Neural cell (in vitro differentiated cells): ENCODE measurements around the gene INPP5A. TPM values are rescaled to one million over a fixed set of nuclear protein-coding genes. Genes with fewer than 3 reads are reported as not detected.

ENCODE experiments used
- H2AFZ ChIP-seq: fragments of 200-600, 300-800 bp; sonication (generic), shearing (Covaris generic); 2 replicates; pipeline ENCODE4 v1.6.0; 2014; ENCODE audit warnings: low read depth, mild to moderate bottlenecking, antibody characterized with exemption, low read length, moderate library complexity
- H3F3A ChIP-seq: fragments of 200-600 bp; shearing (Covaris generic); 2 replicates; pipeline ENCODE4 v1.6.1; 2016; ENCODE audit warnings: mild to moderate bottlenecking, moderate library complexity, mixed read lengths, antibody characterized with exemption, low read length; ENCODE audit not compliant: insufficient read depth, poor library complexity, severe bottlenecking
- H3K27ac ChIP-seq: fragments of 200-600, 300-800 bp; sonication (generic), shearing (Covaris generic); 2 replicates; pipeline ENCODE4 v1.5.1; 2014; ENCODE audit warnings: mild to moderate bottlenecking, low read length, moderate library complexity
- H3K27me3 ChIP-seq: fragments of 300-800, 200-600 bp; sonication (generic), shearing (Covaris generic); 2 replicates; pipeline ENCODE4 v1.6.0; 2014; ENCODE audit warnings: mild to moderate bottlenecking, low read depth, low read length, moderate library complexity; ENCODE audit not compliant: insufficient read depth
- H3K36me3 ChIP-seq: fragments of 300-800, 200-600 bp; sonication (generic), shearing (Covaris generic); 2 replicates; pipeline ENCODE4 v1.5.1; 2014; ENCODE audit warnings: mild to moderate bottlenecking, antibody characterized with exemption, low read length, moderate library complexity; ENCODE audit not compliant: insufficient read depth
- H3K4me2 ChIP-seq: fragments of 300-800, 200-600 bp; sonication (generic), shearing (Covaris generic); 2 replicates; pipeline ENCODE4 v1.6.0; 2014; ENCODE audit warnings: mild to moderate bottlenecking, low read length
- H3K4me3 ChIP-seq: fragments of 300-800, 200-600 bp; sonication (generic), shearing (Covaris generic); 2 replicates; pipeline ENCODE4 v1.5.1; 2014; ENCODE audit warnings: mild to moderate bottlenecking, low read length, moderate library complexity
- H3K79me2 ChIP-seq: fragments of 200-600 bp; shearing (Covaris generic); replicated peaks from 2 replicates; pipeline ENCODE4 v1.6.0; 2014; ENCODE audit warnings: mild to moderate bottlenecking, low read length, moderate library complexity; ENCODE audit not compliant: insufficient read depth
- H3K9ac ChIP-seq: fragments of 300-800, 200-600 bp; sonication (generic), shearing (Covaris generic); 2 replicates; pipeline ENCODE4 v1.6.1; 2016; ENCODE audit warnings: mild to moderate bottlenecking, low read length, mixed read lengths
- H3K9me2 ChIP-seq: fragments of 200-600 bp; shearing (Covaris generic); 2 replicates; pipeline ENCODE4 v1.6.1; 2016; ENCODE audit warnings: mild to moderate bottlenecking, low read length, mixed read lengths; ENCODE audit not compliant: insufficient read depth
- H3K9me3 ChIP-seq: fragments of 200-600, 300-800 bp; sonication (generic), shearing (Covaris generic); 2 replicates; pipeline ENCODE4 v1.6.1; 2016; ENCODE audit warnings: mild to moderate bottlenecking, mixed run types, low read length, moderate library complexity, mixed read lengths
- H4K20me1 ChIP-seq: fragments of 200-600 bp; shearing (Covaris generic); 2 replicates; pipeline ENCODE4 v1.6.1; 2016; ENCODE audit warnings: mild to moderate bottlenecking, mixed run types; ENCODE audit not compliant: insufficient read depth
- EP300 ChIP-seq: fragments of 450-650 bp; conservative IDR thresholded peaks from 2 replicates; pipeline ENCODE4 v1.6.1; 2014; ENCODE audit warnings: antibody characterized with exemption, mild to moderate bottlenecking, moderate library complexity; ENCODE audit not compliant: poor library complexity, severe bottlenecking
- EZH2 ChIP-seq: fragments of 200-600, 300-800 bp; shearing (Covaris generic), sonication (generic); IDR thresholded peaks from 2 replicates; pipeline ENCODE4 v1.6.1; 2014; ENCODE audit warnings: antibody characterized with exemption, low read length, borderline replicate concordance, mild to moderate bottlenecking; ENCODE audit not compliant: insufficient read depth, poor library complexity, severe bottlenecking
- MXI1 ChIP-seq: fragments of 450-650 bp; conservative IDR thresholded peaks from 2 replicates; pipeline ENCODE4 v1.6.1; 2014; ENCODE audit warnings: antibody characterized with exemption, mild to moderate bottlenecking; ENCODE audit not compliant: poor library complexity, severe bottlenecking
- POLR2AphosphoS5 ChIP-seq: IDR thresholded peaks from 2 replicates; pipeline ENCODE4 v1.6.1; 2012
- RAD21 ChIP-seq: fragments of 450-650 bp; conservative IDR thresholded peaks from 2 replicates; pipeline ENCODE4 v1.6.1; 2014; ENCODE audit warnings: antibody characterized with exemption, mild to moderate bottlenecking, moderate library complexity
- SMC3 ChIP-seq: fragments of 450-650 bp; conservative IDR thresholded peaks from 2 replicates; pipeline ENCODE4 v1.6.1; 2014; ENCODE audit warnings: antibody characterized with exemption, mild to moderate bottlenecking, moderate library complexity; ENCODE audit not compliant: poor library complexity
- TAF1 ChIP-seq: IDR thresholded peaks from 2 replicates; pipeline ENCODE4 v1.6.1; 2012; ENCODE audit warnings: low read depth
- polyA plus RNA-seq: library from polyadenylated mRNA; depleted of rRNA; stranded (reverse); fragments of >200 nt; gene quantifications from 2 replicates; pipeline ENCODE4 v1.2.3, GENCODE V29; 2014
- TF ChIP-seq, protein P1 (sequence below): fragments of 450-650 bp; IDR thresholded peaks from 2 replicates; pipeline ENCODE4 v1.5.1; 2014; ENCODE audit warnings: antibody characterized with exemption, mild to moderate bottlenecking, moderate library complexity; ENCODE audit not compliant: poor library complexity, severe bottlenecking
- TF ChIP-seq, protein P2 (sequence below): IDR thresholded peaks from 2 replicates; pipeline ENCODE4 v1.6.1; 2012; ENCODE audit warnings: borderline replicate concordance

Gene INPP5A
- polyA plus RNA-seq, 1 donor from 2014 or later: 48.8 TPM

DNA sequence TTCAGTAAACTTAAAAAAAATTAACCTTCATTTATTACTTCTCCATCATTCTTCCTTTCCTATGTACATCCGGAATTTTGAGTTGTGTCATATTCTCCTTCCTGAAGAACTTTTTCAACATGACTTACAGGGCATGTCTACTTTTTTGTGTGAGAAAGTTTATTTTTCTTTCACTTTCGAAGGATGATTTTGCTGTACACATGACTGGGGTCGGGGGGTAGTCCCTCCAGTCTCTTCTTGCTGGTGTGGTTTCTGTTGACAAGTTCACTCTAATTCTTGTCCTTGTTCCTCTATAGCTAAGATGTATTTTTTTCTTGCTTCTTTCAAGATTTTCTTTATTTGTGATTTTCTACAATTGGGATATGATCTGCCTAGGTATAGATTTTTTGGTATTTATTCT lies 55.8 kb downstream of the INPP5A start:
- no peaks in the 10 kb centered on the region for H3K27me3 ChIP-seq
- no peaks in the 10 kb centered on the region for H3F3A ChIP-seq
- H3K9me2 ChIP-seq: no peaks in the 10 kb centered on the region
- no peak overlapping the region for H3K4me2 ChIP-seq
- no peak overlapping the region for H3K4me3 ChIP-seq
- H4K20me1 ChIP-seq: no peaks in the 10 kb centered on the region
- H3K27ac ChIP-seq: no peak overlapping the region
- no peak overlapping the region for H2AFZ ChIP-seq
- H3K79me2 ChIP-seq: no peaks in the 10 kb centered on the region
- no peak overlapping the region for H3K9ac ChIP-seq
- no peaks in the 10 kb centered on the region for H3K36me3 ChIP-seq
- TF ChIP-seq MXI1: no peak
- TF ChIP-seq, protein P1, sequence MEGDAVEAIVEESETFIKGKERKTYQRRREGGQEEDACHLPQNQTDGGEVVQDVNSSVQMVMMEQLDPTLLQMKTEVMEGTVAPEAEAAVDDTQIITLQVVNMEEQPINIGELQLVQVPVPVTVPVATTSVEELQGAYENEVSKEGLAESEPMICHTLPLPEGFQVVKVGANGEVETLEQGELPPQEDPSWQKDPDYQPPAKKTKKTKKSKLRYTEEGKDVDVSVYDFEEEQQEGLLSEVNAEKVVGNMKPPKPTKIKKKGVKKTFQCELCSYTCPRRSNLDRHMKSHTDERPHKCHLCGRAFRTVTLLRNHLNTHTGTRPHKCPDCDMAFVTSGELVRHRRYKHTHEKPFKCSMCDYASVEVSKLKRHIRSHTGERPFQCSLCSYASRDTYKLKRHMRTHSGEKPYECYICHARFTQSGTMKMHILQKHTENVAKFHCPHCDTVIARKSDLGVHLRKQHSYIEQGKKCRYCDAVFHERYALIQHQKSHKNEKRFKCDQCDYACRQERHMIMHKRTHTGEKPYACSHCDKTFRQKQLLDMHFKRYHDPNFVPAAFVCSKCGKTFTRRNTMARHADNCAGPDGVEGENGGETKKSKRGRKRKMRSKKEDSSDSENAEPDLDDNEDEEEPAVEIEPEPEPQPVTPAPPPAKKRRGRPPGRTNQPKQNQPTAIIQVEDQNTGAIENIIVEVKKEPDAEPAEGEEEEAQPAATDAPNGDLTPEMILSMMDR: no peak
- TF ChIP-seq POLR2AphosphoS5: no peak
- no peak for TF ChIP-seq EP300
- no peaks in the 10 kb centered on the region for H3K9me3 ChIP-seq

DNA sequence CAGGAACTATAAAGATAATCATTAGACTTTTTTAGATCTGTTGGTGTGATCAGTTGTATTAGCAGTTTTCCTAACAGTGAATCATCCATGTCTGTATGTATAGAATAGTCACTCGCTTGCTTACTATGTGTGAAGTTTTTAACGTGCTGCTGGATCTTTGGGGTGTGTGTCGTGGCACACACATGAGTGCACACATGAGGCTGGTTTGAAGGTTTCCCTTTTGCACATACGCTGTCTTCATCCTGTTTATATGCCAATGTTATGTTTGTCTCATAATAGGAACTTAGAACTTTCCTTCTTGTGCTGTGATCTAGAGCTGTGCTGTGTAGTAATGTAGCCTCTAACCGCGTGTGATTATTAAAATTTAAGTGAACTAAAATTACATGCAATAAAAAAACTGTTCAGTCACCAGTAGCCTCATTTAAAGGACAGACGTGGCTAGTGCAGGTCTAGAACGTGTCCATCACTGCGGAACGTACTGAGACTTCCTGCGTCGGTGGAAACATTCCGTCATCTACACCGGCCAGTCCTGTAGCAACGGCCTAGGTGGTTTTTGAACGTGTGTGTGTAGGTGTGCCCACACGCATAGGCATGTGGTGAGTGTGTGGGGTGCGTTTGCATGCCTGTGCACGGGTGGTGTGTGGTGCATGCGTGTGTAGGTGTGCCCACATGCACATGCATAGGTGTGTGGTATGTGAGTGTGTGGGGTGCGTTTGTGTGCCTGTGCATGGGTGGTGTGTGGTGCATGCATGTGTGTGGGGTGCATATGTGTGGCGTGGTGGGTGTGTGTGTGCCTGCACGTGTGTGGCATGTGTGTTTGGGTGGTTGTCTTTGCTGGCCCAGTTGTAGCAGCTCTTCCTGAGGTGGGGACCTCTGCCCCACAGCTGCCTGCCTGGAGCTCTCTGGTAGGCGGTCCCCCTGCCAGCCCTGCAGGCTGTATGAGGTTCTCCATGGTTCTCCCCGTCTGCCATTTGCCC lies 56.6 kb downstream of the INPP5A start:
- Histone ChIP-seq H3K9me2 (no peaks in the 10 kb centered on the region), H3K4me3 (no peak overlapping the region), H3K9ac (no peak overlapping the region), H2AFZ (no peak overlapping the region), H3K9me3 (no peaks in the 10 kb centered on the region), H3K27me3 (no peaks in the 10 kb centered on the region), H4K20me1 (no peaks in the 10 kb centered on the region), H3F3A (no peaks in the 10 kb centered on the region), H3K4me2 (no peak overlapping the region), H3K79me2 (no peaks in the 10 kb centered on the region), H3K36me3 (no peaks in the 10 kb centered on the region), H3K27ac (no peak overlapping the region)
- TF ChIP-seq, protein P1: no peak
- TF ChIP-seq EZH2 (no peak), TAF1 (no peak), POLR2AphosphoS5 (no peak), MXI1 (no peak), RAD21 (no peak), EP300 (no peak), SMC3 (no peak)
- TF ChIP-seq, protein P2, sequence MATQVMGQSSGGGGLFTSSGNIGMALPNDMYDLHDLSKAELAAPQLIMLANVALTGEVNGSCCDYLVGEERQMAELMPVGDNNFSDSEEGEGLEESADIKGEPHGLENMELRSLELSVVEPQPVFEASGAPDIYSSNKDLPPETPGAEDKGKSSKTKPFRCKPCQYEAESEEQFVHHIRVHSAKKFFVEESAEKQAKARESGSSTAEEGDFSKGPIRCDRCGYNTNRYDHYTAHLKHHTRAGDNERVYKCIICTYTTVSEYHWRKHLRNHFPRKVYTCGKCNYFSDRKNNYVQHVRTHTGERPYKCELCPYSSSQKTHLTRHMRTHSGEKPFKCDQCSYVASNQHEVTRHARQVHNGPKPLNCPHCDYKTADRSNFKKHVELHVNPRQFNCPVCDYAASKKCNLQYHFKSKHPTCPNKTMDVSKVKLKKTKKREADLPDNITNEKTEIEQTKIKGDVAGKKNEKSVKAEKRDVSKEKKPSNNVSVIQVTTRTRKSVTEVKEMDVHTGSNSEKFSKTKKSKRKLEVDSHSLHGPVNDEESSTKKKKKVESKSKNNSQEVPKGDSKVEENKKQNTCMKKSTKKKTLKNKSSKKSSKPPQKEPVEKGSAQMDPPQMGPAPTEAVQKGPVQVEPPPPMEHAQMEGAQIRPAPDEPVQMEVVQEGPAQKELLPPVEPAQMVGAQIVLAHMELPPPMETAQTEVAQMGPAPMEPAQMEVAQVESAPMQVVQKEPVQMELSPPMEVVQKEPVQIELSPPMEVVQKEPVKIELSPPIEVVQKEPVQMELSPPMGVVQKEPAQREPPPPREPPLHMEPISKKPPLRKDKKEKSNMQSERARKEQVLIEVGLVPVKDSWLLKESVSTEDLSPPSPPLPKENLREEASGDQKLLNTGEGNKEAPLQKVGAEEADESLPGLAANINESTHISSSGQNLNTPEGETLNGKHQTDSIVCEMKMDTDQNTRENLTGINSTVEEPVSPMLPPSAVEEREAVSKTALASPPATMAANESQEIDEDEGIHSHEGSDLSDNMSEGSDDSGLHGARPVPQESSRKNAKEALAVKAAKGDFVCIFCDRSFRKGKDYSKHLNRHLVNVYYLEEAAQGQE: no peak
